SIG-M5 (cell line): Measurements from ENCODE around the gene TAC3.
"Not testable (repeated sequence)": the region's sequence is repeated elsewhere in the genome, so short reads cannot be mapped to it uniquely, and the experiment has no call there.

Experiments
- DNase-seq: peaks from one replicate; lab custom pipeline; 2025; lab: John Stamatoyannopoulos, UW

Gene TAC3

DNA sequence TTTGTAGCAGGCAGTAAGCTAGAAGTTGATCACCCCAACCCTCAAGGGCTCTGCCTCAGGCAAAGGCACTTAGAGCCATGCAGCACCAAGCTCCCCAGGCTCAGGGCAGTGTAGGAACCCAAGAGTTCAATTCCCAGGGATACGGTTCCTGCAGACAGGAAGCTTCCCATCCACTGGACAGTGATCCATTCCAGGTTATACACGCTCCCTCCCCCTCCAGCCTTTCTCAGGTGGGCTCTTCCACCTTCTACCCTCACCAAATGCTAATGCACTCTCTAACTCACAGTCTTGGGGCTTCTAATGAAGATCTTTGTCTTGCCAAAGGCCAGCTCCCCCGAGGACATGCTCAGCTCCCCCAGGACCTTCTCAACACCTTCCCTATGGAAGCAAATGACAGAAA, 20.9 kb upstream of the TAC3 start:
- no peak for DNase-seq

DNA sequence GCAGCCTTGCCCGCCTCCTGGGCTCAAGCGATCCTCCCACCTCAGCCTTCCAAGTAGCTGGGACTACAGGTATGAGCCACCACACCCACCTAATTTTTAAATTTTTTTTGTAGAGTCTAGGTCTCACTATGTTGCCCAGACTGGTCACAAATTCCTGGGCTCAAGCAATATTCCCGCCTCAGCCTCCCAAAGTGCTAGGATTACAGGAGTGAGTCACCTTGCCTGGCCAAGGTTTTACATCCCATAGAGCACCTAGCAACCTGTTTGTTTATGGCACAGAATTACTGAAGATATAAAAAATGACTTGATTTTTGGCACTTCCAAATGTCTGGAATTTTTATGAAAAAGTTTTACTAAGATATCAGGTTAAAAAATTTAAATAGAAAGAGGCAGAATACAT, 17.1 kb upstream of the TAC3 start:
- no peak for DNase-seq

DNA sequence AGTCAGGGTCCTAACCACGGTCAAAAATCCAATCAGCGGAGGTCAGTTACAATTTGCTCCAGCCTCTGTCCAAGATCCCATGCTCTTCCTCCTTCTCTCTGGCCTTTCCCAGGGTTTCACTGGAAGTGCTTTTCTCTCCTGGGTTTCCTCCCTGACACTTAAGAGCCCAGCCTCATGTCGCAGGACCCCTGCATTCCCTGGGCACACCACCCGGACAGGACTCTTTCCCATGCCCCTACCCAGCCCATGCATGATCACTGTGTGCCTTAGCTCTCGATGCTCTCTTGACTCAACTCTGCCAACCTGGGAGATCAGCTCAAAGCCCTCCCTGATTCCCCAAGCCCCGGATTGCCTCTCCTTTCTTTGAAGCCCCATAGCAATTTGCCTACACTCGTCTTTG, 15.5 kb upstream of the TAC3 start:
- no peak for DNase-seq

- DNase-seq: no peak
Measured at GRCh38 chr12:57031138-57031725, 14.9 kb upstream of the TAC3 start.

DNA sequence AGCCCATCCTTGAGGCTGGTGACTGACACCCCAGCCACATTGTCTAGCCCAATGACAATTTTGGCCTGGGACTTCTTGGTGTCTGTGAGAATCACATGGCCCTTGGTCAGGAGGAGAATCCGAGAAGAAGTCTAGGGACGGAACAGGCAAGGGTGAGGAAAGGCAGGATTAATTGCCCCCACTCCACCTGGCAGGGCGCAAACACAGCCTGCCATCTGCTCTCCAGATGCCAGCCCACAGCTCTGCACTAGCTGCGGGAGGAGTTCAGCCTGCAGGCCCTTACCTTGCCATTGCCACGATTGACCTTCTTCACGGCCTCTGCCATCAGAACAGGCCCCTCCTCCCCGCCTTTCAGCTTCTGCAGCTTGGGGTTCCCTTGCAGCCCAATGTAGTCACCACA, 13.1 kb upstream of the TAC3 start:
- DNase-seq: no peak

DNA sequence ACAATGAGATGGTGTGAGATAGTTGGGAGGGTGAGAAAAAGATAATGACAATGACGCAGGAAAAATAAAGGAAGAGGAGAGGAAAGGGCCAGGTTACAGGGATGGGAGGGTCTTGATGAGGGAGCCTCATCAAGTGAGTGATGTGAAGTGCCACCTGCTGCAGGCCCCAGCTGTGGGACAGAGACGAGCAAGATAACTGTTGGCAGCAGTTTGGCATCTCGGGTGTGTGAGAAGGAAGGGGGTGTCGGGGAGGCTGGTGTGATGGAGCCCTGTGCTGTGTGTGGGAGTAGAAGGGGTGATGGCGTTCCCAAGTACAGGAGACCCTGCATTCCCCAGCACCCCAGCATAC, 11.4 kb upstream of the TAC3 start:
- DNase-seq: no peak

DNA sequence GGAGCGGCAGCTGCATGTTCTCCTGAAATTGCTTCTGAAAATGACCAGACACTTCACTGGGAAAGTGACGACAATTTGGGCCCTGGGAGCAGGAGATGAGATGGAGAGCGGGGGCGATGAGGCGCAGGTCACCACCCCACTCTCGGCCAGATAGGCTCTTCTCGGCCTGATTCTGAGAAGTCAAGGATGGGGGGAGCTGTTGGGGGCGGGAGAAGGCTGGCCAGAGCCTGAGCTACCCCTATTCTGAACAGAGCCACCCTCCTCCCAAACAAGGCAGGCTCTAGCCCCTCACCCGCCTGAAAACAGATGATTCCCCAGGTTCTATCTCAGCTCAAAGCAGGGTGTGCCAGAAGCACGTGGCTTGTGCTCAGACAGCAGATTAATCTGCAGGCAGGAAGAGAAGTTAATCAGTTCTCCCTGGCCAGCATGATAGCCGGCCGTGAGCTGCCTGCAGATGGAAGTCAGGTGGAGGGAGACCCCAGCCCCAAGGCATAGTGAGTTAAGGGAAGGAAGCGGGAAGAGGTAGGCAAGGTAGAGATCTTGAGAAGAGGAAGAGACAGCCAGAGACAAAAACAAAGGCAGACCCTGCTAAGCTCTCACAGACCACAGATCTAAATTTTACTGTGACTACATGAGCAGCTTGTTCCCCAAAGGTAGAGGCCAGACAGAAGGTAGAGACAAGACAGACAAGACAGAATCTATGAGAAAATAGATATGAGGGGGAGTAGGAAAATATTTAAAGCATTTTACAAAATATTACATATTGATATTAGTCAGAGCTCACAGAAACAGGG, 10.9 kb upstream of the TAC3 start:
- DNase-seq: no peak

- DNase-seq: no peak
Measured at GRCh38 chr12:57025196-57025595, 8.9 kb upstream of the TAC3 start.

DNA sequence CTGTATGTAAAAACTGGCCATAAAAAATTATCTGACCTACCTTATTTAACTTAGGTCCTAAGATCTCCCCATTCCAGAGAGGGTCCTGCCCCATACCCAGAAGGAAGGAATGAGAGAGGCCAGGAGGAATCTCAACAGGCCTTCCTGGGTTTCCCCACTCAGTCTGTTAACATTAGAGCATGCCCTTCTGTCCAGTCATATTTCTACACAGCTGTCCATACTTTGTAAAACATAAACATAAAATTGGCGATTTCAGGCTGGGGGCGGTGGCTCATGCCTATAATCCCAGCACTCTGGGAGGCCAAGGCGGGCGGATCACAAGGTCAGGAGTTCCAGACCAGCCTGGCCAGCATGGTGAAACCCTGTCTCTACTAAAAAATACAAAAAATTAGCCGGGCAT, 6.0 kb upstream of the TAC3 start:
- not testable (repeated sequence) for DNase-seq

DNA sequence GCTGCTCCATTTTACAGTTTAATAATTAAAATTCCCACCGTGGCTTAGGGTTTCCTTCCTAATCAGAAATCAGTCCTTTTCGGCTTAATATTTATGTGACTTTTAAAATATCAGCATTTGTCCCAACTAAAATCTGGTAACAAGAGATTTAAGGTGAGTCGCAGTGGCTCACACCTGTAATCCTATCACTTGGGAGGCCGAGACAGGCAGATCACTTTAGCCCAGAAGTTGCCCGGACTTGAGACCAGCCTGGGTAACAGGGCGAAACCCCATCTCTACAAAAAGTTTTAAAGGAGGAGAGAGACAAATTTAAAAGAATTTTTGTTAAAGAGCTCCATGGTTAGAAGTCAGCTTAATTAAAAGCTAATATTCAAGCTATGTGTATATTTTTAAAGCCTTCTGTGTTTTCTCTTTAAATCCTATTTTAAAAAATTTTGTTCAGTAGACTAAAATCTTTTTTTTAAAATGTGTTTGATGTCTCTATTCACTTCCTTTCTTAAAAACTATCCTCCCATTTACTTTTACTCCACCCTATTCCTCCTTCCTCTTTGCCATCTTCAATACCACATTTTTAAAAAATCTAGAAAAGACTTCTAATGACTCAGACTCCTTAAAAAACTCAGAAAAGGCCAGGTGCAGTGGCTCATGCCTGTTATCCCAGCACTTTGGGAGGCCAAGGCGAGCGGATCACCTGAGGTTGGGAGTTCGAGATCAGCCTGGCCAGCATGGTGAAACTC, 3.8 kb upstream of the TAC3 start:
- no peak for DNase-seq

GRCh38 chr12:57018906-57019305, 2.6 kb upstream of the TAC3 start:
- no peak for DNase-seq

- not testable (repeated sequence) for DNase-seq
Measured at GRCh38 chr12:57018353-57018752, 2.0 kb upstream of the TAC3 start.

DNA sequence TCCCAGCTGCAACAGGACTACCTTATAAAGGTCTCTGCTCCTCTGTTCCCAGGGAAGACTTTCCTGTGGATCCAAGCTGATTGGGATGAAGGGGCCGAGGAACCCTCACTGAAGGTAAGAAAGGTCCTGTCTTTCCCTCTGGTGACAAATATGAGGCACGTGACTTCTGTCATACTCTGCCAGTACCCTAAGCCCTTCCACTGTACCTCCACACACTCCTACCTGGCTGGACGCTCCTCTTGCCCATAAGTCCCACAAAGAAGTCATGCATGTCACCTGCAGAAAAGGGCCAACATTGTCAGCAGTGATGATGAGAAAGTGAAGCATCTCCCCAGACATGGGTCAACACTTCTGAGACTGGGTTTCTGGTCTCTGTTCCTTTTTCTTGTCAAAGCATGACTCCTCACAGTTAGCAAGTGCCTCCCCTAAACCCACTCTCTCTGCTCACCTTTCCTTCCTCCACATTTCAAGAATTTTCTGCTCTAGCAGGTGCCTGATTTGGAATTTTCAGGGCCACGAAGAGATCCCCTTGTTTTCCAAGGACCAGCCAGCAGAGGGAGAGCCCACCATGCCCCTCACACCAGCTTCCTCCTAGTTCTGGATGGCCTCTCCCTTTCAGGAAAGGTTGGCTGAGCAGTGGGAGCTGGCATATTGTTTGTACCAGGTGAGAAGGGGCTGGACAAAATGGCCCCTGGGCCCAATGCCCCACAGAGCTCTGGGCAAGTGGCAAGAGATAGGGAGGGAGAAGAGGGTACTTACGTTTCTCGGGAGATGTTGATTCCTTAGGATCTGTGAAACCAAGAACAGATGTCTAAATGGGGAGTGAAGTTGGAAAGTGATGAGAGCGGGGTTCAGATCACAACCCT, 3.5 kb downstream of the TAC3 start:
- no peak for DNase-seq

DNA sequence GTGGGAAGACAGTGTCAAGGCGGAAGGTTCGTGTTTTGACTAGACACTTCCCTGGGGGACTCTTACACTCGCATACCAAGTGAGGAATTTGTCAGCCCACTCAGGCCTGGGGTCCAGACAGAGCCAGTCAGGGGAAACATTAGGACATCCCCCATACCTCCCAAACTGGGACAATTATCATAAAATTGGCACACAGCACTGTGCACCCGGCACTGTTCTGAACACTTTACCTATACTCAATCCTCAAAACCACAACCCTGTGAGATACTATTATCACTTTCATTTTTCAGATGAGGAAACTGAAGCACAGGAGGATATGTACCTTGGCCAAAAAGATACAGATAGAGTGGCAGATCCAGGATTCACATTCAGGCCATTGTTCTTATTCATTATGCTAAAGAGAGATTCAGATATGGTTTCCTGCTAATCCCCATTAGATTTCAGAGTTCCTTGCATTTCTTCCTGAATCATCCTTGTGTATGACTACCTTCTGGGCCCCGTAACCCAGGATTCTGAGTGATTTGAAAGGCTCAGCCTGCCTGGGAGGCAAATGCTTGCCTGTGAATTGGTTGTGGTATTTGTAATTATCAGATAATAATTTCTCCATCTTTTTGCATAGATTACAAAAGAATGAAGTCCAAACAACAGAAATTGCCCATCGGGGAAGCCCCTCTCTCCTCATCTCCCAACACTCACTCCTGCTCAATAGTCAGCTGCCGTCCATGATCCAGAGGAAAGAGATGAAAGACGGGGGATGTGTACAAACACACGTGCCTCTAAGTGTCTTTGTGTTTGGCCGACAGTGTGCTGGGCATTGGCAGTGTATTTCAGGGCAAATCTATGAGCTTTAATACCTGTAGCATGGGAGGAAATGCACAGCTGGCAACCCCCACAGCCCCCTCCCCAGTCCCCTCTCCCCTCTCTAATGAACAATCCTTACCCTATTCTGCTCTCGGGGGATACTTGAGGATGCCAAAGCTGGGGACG, 4.6 kb downstream of the TAC3 start:
- no peak for DNase-seq

DNA sequence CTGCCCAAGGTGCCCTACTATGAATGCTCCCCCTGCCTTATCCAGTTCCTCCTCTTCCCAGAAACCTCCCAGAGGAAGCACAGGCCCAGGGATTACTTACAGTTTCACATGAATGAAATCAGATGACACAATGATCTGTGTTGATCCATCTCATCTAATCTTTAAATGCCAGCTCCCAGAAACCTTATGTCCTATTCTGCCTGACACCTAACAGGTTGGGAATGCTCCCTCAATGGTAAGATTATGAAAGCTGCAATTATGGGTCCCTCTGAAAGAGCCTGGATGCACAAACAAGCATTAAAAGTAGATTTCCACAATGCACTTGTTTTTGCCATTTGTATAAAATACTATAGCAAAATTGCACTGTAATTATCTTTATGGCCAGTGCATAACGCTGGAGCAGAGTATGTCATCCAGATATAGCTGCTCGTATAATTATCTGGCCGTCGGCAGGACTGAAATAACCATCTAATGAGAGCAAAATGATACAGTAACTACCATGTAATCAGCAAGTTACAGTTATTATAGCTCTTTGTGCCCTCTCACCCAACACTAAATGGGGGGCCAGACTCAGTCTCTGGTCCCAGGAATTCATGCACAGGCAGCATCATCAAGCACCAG, 5.6 kb downstream of the TAC3 start:
- DNase-seq: no peak

- DNase-seq: no peak
Measured at GRCh38 chr12:57009949-57010626, 6.2 kb downstream of the TAC3 start.

DNA sequence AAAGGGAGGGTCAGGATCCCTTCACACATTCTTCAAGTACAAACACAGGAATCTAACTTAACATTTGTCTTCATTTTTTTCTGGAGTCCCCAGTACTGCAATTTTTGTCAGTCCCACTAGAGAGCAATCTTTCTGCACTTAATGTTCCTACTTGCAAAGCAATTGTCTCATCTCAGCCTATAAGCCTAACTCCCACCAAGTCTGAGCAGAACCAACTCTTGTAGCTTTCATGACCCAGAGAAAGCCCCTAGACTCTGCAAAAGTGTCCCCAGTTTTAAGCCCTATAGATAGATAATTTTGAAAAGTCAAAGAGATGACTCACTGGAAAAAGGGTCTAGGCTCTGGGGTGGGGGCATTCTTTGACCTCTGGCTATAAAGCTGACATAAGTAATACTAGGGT, 8.2 kb downstream of the TAC3 start:
- DNase-seq: no peak

GRCh38 chr12:57006809-57007475, 9.4 kb downstream of the TAC3 start:
- no peak for DNase-seq

GRCh38 chr12:57005980-57006808, 10.1 kb downstream of the TAC3 start, which contains the start of gene ZBTB39:
ZBTB39 (minus strand) TSS chr12:57006546; CDS start chr12:57004917, 1,629 bp downstream.
- no peak for DNase-seq
